Myocyte (in vitro differentiated cells): ENCODE data around the gene RGMA. TPM values are rescaled to one million over a fixed set of nuclear protein-coding genes. Genes with fewer than 3 reads are reported as not detected.
"Not testable (repeated sequence)": the region's sequence is repeated elsewhere in the genome, so short reads cannot be mapped to it uniquely, and the experiment has no call there.

ENCODE experiments used
- DNase-seq: peaks from one replicate; pipeline ENCODE4 v3.0.0-alpha.2; 2012; ENCODE audit warnings: low read depth
- total RNA-seq: library from RNA; depleted of rRNA; stranded (reverse); fragments of >200 nt; gene quantifications from 2 replicates; pipeline ENCODE4 v1.2.3, GENCODE V29; 2014

The RGMA gene
- total RNA-seq, 1 donor from 2014 or later: 0.16 TPM

DNA sequence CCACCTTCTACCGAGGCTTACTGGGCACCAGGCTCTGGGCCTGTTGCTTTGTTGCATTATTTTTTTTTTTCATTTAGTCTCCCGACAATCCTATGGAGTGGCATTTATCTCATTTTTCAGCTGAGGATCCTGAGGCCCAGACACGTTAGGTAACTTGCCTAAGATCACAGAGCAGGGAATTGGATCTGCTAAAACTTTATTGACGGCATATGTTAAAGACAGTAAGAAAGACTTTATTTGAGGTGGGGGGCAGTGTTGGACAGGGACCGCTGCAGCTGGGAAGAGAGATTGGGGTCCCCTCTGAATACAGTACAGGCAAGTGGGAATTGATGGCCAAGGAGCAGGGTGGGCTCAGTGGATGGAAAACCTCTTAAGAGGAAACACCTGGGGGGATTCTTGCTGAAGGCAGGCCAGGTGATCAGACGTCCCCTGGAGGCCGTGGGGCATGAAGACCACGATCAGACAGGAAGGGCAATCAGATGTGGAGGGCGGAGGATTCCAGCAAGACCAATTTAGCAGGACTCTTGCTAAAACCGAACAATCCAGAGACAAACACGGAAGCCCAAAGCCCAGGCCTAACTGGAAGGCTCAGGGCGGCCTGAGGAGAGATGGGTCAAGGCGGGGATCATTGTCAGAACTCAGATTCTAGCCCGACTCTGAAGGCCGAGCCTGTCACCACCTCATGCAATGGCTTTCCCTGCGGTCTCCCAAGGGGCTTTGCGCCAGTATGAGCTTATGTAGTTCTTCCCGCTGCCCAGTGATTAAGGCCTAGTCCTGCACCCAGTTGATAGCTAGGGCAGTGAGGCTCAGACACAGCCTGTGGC, 53.7 kb downstream of the RGMA start:
- DNase-seq: no peak

DNA sequence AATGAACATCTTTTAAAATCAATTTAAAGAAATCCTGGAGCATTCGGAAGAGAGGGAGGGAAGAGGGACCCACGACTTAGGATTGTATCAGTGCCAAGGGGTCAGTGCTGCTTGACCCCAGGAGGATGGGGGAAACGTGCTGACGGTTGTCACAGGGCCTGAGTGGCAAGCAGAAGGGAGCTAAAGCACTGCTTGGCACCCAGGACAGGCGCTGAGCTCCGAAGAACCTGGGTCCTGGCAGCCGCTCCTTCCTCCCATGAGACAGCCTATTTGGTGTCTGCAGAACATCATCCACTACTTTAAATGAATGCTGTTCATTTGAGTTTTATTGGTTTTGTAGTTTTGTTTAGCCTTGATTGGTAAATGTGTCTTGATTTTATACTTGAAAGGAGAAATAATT, 54.5 kb downstream of the RGMA start:
- DNase-seq: no peak

GRCh38 chr15:93033434-93034045, 55.5 kb downstream of the RGMA start:
- no peak for DNase-seq

GRCh38 chr15:93032515-93033206, 56.4 kb downstream of the RGMA start:
- not testable (repeated sequence) for DNase-seq

- not testable (repeated sequence) for DNase-seq
Measured at GRCh38 chr15:93031557-93032384, 57.2 kb downstream of the RGMA start.

- no peak for DNase-seq
Measured at GRCh38 chr15:93031103-93031464, 57.9 kb downstream of the RGMA start.

DNA sequence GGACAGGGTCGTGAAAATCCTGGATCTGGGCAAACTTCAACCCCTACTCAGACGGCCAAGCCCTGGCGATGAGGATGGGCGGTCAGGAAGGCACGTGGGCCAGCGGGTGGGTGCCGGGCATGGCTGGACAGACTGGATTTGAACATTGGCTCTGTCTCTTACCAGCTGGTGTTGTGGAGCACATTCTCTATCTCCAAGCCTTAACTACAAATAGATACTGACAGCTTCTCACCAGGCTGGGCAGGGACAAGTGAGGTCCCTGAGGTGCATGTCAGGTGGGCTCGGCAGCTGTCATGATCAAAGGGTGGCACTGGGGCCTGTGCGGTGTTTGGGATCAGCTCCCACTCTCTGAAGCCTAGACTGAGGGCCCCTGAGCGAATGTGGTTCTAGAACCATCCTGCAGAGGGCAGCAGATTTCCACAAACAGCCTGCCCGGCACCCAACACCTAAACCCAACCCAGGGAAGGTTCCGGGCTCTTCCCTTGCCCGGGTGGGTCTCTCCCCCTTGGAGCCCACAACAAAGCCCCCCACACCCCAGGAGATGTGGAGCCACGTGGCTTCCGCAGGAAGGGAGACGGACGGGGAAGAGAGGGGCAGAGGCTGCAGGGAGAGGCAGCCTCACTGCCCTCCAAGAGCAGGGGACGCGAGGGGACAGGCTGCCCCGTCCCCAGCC, 58.4 kb downstream of the RGMA start:
- peak; percentile 94 for DNase-seq

GRCh38 chr15:93029836-93030429, 59.1 kb downstream of the RGMA start:
- DNase-seq: peak; percentile 72

DNA sequence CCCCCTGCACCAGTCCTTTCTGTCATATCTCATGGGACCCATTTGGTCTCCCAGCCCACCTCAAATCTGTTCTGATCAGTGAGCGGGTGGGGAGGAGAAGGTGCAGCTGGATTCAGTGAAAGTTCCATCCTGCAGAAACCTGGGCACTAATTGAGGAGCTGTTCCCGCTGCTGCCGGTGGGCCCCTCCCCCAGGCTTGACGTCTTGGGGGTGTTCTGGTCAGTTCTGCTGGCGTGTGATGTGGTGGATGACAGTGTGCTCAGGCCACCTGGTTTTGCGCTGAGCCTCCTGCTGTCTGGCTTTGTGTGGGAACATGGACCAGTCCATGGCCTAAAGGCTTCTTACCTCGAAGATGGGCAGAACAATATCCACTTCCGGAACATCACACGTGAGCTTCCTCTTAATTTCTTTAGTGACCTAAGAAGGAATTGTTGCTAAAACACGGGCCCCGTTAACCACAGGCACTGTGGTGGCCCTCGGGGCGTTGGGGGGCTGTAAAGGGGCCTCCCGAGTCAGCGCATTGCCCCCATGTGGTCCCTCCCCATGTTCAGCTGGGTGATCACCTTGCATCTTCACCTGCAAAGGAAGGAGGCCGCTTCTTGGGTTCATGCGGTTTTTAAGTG, 59.7 kb downstream of the RGMA start:
- peak; percentile 31 for DNase-seq

- peak; percentile 79 for DNase-seq
Measured at GRCh38 chr15:93028632-93029213, 60.3 kb downstream of the RGMA start.

DNA sequence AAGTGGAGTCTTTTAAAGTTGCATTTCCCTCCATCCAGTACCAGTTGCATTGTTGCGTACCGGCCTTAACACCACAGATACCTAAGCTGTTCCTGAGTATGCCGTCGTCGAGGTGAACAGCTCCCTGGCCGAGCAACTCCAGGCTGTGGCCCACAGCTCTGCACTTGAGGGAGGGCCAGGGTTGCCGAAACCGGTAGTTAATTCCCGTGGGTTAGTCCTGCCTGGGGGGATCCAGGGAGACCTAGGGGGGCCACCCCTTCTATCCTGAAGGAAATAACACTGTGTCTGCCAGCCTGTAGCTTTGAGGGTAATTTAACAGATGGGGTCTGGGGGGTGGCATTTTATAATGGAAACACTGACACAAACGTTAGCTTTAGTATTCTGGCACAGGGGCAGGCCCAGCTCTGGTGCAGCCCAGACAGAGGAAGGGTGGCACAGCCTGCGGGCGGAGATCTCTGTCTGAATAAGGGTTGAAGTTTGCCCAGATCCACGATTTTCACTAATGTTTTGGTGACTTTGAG, 60.8 kb downstream of the RGMA start:
- DNase-seq: peak; percentile 8

DNA sequence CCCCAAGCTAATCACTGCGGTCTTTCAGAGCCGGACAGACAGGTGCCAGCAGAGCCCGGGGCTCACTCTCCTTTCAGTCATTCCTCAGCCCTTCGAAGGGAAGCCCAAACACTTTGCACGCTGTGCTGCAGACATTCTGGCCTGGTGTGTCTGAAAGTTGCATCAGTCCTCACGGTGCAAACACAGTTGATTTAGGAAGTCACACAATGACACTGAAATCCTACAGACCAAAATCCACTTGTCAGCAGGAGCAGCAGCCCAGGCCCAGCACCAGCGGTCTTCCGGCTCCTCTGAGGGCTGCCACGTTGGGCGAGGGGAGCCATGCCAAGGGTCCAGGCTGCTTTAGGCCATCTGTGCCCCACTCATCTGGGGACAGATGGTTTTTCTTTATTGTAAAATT, 61.6 kb downstream of the RGMA start:
- no peak for DNase-seq

GRCh38 chr15:93026380-93026817, 62.6 kb downstream of the RGMA start:
- DNase-seq: peak; percentile 11

DNA sequence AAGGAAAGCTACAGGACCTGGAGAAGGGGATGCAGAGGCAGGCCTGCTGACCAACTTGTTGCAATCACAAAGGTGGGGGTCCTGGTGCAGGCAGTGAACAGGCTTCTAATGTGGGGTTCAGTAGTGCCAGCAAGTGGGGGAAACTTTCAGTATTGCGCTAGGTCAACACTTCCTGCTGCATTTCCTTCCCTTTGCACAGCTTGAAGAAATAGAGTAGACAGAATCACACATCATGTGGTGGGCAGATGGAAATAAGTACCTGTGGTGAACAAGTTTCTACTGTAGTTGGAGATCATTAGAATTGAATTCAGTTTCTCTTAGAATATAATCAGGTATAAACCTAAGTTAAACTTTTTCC, 63.4 kb downstream of the RGMA start:
- no peak for DNase-seq

DNA sequence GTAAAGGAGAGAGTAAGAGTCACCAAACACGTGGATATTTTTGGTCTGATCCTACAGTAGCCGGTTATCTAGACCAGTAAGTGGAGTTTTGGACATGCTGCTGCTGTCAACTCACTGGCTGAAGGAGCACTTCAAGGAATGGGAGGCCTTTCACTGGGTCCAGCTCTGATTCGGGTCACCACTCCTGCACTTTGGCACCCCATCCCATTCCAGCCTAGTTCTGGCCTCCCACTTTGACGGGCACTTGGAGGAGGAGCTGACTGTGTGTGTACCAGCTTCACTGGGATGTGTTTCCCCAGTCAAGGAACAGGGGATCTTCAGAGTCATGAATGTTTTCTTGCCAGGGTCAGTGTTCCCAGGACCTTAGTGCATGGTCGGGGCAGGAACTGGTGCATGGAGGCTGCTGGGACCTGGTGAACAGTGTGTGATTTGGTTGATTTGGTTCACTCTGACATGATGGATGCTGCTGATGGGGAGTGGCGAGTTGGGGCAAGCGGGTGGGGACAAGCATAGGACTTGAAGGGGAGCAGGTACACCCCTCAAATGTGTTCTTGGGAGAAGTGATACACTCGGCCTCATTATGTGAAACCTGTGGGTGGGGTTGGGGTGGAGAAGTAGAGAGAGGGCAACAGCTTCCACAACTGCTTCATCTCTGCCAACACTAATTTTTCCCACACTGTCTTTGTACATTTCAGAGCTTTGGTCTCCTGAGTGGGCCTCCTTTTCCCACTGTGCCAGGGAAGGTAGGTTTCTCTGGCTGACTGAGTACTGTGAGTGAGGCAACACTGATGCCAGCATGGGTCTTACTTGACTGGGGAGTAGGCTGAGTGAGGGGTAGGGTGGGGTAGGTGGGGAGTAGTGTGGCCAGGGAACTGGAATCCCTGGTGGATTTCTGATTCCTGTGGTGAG, 64.0 kb downstream of the RGMA start:
- no peak for DNase-seq

GRCh38 chr15:93024293-93024692, 64.7 kb downstream of the RGMA start:
- no peak for DNase-seq

DNA sequence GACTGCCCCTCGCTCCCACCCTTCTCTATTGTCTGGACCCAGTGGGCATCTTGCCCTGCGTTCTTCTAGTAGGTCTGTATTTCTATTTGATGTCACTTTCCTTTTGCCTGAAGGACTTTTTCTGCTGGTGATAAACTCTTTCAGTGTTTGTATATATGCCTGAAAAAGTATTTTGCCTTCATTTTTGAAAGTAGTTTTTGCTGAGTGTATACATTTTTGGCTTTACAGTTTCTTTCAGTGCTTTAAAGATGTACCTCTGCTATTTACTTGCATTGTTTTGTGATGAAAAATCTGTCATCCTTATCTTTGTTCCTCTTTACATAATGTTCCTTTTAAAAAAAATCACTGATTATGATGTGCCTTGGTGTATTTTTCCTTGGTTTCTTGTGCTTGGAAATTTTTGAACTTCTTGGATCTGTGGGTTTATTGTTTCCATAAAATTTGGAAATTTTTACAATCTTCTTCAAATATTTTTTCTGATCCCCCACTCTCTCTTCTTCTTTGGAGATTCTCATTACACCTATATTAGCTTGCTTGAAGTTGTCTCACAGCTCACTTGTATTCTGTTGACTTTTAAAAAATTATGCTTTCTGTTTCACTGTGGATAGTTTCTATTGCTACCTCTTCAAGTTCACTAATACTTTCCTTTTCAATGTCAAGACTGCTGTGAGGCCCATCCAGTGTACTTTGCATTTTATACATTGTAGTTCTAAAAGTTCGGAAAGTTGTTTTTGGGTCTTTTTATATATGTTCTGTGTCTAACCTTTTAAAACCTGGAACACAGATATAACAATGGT, 67.8 kb downstream of the RGMA start:
- no peak for DNase-seq
